ENCODE data around the gene MLANA.

DNA sequence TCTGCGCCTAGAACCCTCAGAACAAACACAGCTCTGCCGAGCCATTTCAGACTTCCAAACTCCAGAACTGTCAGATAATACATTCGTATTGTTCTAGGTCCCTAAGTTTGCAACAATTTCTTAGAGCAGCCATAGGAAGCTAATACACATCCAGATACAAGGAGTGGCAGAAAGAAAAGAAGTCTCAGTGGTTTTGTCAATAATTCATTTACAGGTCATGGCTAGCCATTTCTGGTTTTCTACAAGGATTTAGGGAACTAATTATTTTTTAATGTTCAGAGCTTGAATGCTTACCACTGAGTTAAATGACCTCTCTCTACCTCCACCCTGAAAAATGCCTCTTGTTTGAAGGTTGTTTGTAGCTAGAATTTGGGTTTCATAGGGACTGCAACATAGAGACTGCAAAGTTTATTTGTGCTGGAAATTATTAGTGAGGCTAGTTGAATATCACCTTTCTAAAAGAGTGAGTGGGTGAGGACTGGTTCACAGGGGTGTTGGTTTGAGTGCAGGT, 42.3 kb upstream of the MLANA start:
- TF ChIP-seq POLR2A (IDR thresholded peaks at IDR 0.05): no peak
- TF ChIP-seq, protein P1, sequence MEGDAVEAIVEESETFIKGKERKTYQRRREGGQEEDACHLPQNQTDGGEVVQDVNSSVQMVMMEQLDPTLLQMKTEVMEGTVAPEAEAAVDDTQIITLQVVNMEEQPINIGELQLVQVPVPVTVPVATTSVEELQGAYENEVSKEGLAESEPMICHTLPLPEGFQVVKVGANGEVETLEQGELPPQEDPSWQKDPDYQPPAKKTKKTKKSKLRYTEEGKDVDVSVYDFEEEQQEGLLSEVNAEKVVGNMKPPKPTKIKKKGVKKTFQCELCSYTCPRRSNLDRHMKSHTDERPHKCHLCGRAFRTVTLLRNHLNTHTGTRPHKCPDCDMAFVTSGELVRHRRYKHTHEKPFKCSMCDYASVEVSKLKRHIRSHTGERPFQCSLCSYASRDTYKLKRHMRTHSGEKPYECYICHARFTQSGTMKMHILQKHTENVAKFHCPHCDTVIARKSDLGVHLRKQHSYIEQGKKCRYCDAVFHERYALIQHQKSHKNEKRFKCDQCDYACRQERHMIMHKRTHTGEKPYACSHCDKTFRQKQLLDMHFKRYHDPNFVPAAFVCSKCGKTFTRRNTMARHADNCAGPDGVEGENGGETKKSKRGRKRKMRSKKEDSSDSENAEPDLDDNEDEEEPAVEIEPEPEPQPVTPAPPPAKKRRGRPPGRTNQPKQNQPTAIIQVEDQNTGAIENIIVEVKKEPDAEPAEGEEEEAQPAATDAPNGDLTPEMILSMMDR (IDR thresholded peaks at IDR 0.05): no peak
